GM21423 (cell line): ENCODE results near the gene KRTAP10-8.
"Not testable (repeated sequence)": the region's sequence is repeated elsewhere in the genome, so short reads cannot be mapped to it uniquely, and the experiment has no call there.

Source experiments
- ATAC-seq: cut with Tn5 transposase; IDR thresholded peaks from one replicate; pipeline ENCODE4 v1.9.1; 2021; ENCODE audit warnings: mild to moderate bottlenecking, moderate library complexity; ENCODE audit not compliant: unreplicated experiment

KRTAP10-8 gene

DNA sequence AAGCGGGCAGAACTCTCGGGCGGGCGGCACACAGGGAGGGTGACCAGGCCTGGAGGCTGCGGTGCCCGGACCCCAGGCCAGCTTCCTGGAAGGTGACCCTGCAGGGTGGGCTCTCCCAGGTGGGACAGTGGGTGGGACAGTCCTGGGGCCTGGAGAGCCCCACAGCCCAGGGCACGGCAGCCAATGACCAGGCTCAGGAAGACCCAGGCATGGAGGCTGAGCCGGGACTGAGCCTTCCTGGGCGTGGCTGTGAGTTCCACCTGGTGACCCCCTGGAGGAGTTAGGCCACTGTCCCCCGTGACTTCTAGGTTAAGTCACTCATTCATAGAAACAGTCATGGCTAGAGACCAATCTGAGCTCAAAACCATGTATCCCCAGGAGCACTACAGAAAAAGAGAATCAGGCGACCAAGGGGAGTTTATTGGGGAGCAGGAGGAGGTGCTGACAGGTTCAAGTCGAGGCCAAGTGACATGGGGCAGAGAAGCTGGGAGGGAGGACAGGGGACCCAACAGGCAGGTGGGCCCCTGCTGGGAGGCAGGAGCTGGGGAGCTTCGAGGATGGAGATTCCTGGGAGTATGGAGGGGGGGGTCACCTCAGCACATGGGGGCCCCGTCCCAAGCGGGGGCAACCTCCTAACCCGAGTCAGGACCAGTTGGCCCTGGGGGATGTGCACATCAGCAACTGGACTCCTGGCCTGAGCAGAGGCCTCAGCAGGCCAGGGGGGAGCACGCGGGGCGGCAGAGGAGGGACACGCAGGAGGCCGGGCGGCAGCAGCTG, 32.6 kb upstream of the KRTAP10-8 start:
- ATAC-seq, result no peak

DNA sequence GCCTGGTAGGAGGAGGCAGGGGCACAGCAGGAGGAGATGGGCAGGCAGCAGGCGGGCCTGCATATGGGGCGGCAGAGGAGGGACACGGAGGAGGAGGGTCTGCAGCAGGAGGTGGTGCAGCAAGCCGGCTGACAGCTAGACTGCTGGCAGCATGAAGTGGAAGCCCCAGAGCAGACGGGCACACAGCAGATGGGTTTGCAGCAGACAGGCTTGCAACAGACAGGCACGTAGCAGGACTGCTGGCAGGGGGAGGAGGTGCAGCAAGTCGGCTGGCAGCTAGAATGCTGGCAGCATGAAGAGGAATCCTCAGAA, 32.1 kb upstream of the KRTAP10-8 start:
- ATAC-seq, result no peak

DNA sequence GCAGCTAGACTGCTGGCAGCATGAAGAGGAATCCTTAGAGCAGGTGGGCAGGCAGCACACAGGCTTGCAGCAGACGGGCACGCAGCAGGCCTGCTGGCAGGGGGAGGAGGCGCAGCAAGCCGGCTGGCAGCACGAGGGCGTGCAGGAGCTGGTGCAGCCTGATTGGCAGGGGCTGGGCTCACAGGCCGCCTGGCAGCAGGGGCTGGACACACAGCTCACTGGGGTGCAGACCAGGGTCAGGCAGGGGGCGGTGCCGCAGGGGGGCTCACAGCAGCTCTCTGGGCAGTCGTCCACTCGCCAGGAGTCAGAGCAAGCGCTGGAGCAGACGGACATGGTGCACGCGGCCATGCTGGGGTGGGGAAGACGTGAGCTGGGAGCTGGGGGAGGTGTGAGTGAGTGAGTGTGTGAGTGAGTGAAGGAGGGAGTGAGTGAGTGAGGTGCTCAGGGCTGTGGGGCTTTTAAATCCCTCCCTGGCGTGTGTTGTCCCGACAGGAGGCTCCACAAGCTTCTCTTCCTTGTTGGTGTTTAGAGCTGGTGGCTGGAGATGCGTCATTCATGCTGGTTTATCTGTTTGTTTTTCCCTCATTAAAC, 31.6 kb upstream of the KRTAP10-8 start, which contains the start of gene KRTAP10-5:
TSS of gene KRTAP10-5 (minus strand) at position 374 of the 591 bp plus-strand sequence. CDS start at position 348, 26 bp downstream.
- ATAC-seq, result not testable (repeated sequence)

DNA sequence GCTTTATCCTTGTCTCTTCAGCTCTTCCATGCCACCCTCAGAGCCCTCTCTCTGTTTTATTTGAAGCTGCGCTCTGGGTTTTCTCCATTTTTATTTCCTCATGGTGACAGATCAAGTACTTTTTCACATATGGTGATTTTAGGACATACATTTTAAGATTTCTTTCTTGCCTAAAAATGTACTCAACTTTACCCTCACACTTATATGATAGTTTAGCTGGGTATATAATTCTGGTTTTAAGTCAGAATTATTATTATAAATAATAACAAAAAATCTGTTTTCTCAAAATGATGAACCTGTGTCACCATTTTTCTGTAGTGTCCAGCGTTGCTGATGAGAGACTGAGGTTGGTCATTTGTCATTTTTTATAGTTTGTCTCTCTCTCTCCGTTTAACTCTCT, 30.7 kb upstream of the KRTAP10-8 start:
- ATAC-seq, result no peak

DNA sequence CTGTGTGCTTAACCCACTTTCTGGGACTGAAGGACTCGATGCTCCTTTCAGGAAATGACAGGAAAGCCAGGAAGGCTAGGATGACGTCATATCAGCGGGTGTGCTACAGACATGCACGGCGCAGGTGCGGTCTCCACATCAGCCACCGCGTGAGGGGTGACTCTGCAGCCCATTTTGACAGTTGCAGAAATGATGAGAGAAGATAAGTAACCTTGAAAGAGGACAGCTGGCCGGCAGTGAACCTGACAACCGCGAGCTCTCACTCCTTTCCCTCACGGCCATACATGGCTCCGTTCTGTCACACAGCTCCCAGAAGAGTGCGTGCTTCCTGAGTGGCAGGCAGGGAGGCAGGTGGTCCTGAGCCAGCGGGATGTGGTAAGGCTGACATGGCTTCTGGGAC, 29.8 kb upstream of the KRTAP10-8 start:
- ATAC-seq, result no peak

DNA sequence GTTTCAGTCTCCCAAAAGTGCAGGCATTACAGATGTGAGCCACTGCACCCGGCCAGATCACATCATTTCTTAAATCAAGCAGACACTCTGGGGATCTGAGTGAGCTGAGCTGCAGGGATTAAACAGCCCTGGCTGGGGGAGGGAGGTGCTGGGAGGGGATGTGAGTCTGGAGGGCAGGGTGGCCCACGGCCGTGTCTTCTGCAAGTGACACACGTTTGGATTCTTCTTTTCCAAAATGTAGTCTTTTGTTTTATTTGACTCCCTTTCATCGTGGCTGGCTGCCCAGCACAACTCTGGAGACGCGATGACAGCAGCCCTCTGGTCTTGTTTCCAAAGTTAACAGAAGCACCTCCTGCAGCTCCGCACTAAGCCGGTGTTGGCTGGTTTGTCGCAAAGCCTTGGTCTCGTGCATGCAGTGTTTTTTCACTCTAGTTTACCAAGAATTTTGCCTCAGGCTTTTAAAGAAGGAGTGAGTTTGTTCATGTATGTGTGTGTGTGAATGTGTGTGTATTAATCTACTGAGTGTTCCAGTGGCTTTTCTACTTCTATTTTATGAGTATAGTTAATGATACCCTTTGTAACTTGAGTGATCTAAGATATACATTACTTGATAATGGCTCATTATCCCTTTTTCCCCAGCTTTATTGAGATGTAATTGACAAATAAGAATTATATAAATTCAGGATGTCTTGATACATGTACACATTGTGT, 28.6 kb upstream of the KRTAP10-8 start:
- no peak for ATAC-seq

DNA sequence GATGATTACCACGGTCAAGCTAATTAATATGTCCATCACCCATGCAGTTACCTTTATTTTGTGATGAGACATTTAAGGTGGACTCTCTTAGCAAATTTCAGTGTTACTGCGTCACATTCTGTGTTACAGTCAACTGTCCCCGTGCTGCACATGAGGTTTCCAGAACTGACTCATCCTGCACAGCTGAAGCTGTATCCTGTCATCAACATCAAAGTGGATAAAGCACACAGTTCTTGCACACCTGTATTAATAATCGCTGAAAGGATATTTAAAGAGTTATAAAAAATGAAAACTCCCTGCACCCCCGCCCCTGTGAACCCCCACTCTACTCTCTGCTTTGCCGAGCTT, 28.1 kb upstream of the KRTAP10-8 start:
- no peak for ATAC-seq

DNA sequence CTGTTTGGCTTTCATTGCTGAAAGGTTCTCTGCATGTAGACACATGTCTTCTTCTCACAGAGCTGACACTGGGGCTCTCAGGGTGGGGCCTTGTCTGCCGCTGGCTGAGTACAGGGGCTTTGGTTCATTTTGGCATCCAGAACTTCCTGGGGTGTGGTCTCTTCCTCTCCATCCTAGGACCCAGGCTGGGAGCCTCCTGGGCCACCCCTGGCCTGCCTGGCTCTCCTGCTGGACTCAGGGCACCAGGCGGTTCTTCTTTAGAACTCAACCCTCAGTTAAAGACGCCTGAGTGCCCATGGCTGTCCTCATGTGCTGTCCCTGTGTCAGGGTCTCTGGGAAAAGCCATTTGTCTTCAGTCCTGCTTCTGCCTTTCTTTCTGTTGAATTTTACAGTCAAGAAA, 26.0 kb upstream of the KRTAP10-8 start:
- no peak for ATAC-seq

DNA sequence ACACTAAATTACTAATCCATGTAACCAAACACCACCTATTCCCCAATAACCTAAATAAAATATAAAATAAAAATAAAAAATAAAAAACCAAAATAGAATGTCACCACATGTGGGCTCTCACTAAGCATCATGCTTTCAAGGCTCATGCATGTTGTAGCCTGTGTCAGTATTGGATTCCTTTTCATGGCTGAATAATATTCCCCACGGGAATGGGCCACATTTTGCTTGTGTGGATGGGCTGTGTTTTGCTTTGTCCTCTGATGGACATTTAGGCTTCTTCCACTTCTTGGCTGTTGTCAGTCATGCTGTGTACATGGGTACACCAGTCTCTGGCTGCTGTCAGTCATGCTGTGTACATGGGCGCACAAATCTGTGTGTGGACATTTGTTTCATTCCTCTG, 22.8 kb upstream of the KRTAP10-8 start:
- no peak for ATAC-seq

DNA sequence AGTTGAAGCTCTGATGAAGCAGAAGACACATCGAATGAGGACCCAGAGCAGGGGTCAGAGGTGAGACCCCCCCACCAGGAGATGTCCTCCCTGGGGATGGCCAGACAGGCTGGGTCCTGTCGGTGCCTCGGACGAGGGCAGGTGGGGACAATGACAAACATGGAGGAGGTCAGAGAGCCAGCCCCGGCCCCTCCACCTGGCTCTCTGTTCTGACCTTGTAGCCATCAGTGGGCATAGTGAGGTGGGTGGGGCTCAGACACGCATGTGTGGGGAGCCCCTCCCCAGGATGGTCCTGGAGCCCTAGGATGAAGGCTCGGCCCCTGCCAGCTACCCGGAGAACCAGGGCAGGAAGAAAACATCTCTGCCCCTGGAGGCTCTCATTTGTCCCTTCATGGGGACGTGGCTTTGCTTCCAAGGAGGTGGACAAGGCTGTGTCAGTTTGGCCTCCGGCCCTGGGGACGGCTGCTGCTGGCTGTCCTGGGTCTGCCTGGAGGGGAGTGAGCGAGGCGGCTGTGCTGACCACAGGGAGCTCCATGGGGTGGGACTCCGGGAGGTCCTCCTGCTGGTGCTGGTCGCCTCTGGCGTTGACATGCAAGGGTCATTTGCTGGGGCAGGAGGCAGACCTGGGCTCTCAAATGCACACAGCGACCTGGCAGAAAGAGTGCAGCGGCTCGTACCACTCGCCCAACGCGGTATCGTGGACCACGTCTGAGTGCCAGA, 22.1 kb upstream of the KRTAP10-8 start:
- no peak for ATAC-seq

DNA sequence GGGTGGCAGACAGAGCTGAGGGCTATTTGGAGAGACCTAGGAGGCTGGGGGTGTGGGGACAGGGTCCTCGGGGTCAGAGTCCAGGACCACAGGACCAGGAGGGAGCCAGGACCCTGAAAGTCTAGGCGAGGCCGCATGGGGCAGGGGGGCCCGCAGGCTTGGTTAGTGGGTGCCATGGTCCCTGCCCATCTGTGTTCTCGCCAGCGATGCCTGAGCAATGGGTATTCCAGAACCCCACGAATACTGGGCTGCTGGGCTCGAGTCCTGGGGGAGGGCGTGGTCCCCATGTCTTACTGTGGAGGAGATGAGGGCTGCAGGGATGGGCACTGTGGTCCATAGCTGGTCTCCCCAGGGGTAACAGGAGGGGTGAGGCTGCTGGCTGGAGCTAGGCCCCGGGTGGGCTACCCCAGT, 21.6 kb upstream of the KRTAP10-8 start:
- ATAC-seq, result no peak

DNA sequence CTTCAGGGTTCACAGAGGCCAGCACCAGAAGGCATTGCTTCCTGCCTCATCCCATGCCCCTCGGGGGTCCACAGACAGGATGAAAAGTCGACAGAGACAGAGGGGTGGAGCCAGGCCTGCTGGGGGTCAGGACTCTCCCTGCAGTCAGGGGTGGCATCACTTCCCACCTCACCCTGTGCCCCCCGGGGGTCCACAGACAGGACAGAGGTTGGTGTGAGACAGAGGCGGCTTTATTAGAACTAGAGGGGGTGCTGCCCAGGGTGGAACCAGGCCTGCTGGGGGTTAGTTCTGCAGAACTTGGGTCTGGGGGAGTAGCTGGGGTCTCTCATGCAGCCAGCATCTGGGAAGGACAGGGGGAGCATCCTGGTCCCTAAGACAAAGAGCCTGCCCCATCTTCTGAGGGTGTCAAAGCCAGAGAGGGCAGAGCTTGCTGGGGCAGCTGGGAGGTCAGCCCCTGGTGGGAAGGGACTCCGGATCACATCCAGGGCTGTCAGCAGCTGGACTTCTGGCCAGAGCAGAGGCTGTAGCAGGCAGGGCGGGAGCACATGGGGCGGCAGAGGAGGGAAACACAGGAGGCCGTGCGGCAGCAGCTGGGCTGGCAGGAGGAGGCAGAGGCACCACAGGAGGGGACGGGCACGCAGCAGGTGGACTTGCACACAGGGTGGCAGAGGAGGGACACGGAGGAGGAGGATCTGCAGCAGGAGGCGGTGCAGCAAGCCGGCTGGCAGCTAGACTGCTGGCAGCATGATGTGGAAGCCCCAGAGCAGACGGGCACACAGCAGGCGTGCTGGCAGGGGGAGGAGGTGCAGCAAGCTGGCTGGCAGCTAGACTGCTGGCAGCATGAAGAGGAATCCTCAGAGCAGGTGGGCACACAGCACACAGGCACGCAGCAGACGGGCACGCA, 20.7 kb upstream of the KRTAP10-8 start:
- ATAC-seq, result not testable (repeated sequence)

DNA sequence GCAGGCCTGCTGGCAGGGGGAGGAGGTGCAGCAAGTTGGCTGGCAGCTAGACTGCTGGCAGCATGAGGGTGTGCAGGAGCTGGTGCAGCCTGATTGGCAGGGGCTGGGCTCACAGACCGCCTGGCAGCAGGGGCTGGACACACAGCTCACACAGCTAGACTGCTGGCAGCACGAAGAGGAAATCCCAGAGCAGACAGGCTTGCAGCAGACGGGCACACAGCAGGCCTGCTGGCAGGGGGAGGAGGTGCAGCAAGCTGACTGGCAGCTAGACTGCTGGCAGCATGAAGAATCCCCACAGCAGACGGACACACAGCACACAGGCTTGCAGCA, 20.1 kb upstream of the KRTAP10-8 start:
- ATAC-seq, result not testable (repeated sequence)

DNA sequence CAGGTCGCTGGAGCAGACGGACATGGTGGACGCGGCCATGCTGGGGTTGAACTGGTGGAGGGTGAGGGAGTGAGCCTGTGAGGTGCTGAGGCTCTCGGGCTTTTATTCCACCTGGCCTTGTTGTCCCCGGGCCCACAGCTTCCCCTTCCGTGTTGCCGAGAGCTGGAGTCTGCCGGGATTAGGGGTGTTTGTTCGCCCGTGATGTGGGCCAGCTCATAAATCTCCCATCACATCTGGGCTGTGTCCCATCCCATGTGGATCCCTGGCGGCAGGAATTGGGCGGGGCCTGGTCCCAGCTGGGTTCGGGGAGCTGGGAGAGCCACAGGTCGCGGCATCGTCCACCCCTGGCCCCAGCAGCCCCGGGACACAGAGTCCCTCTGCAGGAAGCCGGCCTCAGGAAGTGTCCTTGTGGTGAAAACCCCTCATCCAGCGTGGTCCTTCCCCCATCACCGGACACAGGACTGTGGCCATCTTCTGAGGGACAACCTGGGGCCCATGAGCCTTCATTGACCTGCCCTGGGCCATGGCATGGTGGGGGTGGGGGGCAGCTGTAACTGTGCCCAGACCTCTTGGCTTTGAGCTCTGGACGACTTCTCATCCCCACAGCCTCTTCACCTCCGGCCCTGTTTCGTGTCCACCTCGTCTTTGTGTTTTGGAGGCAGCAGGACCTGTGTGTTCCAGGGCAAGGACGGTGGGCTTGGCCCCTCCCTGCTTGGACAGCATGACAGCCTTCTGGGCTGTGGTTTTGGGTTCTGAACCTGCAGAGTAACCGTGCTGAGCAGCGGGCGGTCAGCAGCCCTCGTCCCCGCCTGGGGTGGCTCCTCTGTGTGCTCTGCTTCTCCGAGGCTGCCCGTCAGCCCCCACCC, 19.2 kb upstream of the KRTAP10-8 start, which contains the start of gene KRTAP10-6:
TSS of gene KRTAP10-6 (minus strand) at position 60 of the 866 bp plus-strand sequence. CDS start at position 39, 21 bp downstream.
- no peak for ATAC-seq

DNA sequence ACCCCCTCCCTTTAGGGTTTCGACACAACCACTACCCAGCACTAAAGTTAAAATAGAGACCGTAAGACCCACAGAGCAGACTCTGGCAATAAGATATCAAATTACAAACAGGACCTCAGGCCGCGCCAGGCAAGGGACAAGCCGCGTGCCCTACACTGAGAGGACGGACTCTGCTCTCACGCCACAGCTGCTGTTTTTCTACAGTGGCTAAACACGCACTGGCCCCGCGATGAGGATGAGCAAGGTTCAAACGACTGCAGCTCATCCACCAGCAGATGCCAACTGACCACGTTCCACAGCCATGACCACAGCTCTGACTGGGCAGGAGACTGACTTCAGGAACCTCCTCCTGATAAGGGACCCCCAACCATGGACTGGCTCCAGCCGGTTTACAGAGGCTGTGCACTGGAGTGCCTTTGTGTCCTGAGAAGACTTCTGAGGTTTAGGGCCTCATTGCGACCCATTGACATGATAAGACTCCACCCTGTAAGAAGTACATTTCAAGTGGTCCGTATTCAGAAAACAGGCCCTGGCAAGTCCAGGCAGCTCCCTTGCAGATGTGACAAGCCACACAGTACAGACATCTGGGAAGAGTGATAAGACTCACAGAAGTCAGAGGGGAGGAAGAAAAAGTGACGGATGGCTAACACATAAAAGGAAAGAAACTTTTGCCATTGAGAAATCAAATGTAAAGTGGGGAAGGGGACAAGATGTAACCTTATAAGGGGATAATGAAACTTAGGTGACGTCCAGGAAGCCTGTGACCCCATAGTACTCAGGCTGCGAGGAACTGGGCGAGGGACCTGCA, 18.1 kb upstream of the KRTAP10-8 start:
- ATAC-seq, result no peak

DNA sequence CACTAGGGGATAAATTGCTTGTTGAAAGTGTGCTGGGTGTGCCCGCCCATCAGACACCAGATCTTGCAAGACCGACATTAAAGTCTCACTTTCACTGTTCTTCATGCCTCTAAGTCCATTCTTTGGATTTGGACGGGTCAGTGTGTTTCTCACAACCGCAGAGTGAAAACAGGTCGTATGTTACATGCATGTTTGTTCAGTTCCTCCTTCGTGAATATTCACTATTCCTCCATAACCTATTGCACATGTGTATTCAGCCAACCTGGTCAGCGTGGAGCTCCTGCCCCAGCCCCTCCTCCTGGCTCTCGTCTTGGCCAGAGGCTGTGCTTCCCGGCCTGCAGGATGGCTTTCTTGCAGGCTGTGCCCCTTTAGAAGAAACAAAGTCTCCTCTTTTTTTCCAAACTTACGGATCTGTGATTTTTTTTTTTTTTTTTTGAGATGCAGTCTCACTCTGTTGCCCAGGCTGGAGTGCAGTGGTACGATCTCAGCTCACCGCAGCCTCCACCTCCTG, 17.4 kb upstream of the KRTAP10-8 start:
- ATAC-seq, result no peak

DNA sequence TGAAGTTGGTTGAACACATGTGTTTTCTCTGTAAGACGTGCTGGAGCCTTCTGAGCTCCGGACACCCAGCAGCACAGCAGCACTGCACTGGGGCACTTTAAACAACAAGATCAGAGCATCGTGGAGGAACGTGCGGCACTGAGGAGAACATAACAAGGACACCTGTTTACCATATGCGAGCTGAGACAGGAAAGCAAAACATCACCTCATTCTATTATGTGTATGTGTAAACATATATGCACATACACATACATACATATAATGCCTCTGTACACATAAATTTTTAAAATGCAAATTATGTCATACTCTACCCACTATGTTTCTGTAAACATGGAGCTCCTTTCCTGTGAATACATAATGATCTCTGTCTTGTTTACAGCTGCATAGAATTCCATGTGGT, 16.4 kb upstream of the KRTAP10-8 start:
- no peak for ATAC-seq

DNA sequence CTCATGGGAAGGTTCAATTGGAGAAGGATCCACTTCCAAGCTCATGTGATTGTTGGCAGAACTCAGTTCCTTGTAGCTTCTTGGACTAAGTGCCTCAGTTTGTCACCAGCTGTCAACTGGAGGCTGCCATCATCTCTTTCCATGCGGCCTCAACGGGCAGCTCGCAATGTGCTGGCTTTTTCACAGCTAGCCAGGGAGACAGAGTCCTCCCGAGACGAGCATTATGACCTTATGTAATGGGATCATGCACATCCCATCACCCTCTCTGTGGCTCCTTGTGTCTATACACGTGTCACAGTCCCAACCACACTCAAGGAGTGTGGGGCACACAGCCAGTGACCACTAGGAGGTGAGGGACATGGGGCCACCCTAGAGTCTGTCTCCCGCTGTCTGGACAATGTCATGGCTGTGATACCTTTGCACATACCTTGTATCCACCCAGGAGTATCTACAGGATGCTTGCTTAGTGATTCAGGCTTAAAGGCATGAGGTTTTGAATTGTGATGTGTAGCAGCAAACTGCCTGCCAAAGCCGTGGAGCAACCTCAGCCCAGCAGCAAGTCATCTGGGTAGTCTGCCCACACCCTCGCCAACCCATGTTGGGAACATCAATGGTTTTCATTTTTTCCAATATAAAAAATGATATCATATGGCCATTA, 15.7 kb upstream of the KRTAP10-8 start:
- no peak for ATAC-seq
